ENCODE data around the gene CASKIN1.

DNA sequence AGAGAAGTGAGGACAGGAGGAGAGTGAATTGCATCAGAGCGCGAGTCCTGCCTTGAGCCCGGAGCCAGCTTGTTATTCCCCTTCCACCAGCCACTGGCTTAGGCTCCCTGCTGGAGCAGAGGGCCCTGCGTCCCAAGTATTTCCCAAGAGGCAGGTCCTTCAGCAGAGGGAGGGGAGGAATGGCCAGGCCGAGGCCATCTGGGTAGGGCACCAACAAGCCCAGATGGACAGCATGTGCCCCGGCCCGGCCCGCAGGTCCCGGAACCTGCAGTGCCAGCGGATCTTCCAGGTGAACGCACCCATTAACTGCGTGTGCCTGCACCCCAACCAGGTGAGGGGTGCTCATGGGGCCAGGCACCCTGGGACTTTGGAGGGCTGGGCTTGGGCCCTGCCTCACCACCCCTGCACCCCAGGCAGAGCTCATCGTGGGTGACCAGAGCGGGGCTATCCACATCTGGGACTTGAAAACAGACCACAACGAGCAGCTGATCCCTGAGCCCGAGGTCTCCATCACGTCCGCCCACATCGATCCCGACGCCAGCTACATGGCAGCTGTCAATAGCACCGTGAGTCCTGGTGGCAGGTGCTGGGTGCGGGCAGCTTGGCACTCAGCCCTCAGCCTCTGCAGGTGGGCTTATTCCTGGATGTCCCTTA is 10.5 kb upstream of the CASKIN1 start:
- TF ChIP-seq, protein P1, sequence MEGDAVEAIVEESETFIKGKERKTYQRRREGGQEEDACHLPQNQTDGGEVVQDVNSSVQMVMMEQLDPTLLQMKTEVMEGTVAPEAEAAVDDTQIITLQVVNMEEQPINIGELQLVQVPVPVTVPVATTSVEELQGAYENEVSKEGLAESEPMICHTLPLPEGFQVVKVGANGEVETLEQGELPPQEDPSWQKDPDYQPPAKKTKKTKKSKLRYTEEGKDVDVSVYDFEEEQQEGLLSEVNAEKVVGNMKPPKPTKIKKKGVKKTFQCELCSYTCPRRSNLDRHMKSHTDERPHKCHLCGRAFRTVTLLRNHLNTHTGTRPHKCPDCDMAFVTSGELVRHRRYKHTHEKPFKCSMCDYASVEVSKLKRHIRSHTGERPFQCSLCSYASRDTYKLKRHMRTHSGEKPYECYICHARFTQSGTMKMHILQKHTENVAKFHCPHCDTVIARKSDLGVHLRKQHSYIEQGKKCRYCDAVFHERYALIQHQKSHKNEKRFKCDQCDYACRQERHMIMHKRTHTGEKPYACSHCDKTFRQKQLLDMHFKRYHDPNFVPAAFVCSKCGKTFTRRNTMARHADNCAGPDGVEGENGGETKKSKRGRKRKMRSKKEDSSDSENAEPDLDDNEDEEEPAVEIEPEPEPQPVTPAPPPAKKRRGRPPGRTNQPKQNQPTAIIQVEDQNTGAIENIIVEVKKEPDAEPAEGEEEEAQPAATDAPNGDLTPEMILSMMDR (IDR thresholded peaks at IDR 0.05; ENCODE audit: low read depth, low read length) = no peak
- TF ChIP-seq EZH2phosphoT487 (IDR thresholded peaks at IDR 0.05; ENCODE audit: low read depth) = no peak

Measured in OCI-LY3 (cell line).